ENCODE data around the gene GALNT4. TPM values are rescaled to one million over a fixed set of nuclear protein-coding genes. Genes with fewer than 3 reads are reported as not detected.

The GALNT4 gene
- total and polyA plus RNA-seq, 9 of the 15 experiments (the other 6 are each of a cell fraction or from before 2014, with no cell fraction given) = 1.2 to 4.6 (median 3.4) TPM

- Histone ChIP-seq H4K20me1 (replicated peaks; ENCODE audit: control insufficient read depth, insufficient read depth, low read length) (no peaks in the 10 kb centered on the region), H3K4me2 (ENCODE audit: insufficient read depth, low read length) (no peak overlapping the region), H3K4me1 (replicated peaks in 1 of 2; ENCODE audit: control insufficient read depth in 2 of 2, insufficient read depth in 2 of 2, low read length in 2 of 2) (peaks cover 0 to 34% of the 10 kb centered on the region in 2 experiments; a peak in 4 of 5 replicates), H3K9me1 (ENCODE audit: control insufficient read depth, insufficient read depth, low read length) (no peaks in the 10 kb centered on the region), H2AFZ (ENCODE audit: low read depth, low read length) (no peak overlapping the region), H3K4me3 (no peak overlapping the region), H3K9me3 (replicated peaks; ENCODE audit: control insufficient read depth, insufficient read depth, low read depth, low read length) (no peaks in the 10 kb centered on the region), H3K9ac (ENCODE audit: insufficient read depth in 1 of 2, low read depth in 2 of 2, low read length in 2 of 2) (no peak overlapping the region), H3K27ac (ENCODE audit: extremely low read depth, low read depth, low read length) (no peak overlapping the region), H3K36me3 (ENCODE audit: control insufficient read depth, insufficient read depth, low read length) (no peaks in the 10 kb centered on the region; the same call in 2 of the 3 replicates), H3K79me2 (ENCODE audit: control insufficient read depth, insufficient read depth, low read length) (no peaks in the 10 kb centered on the region), H3K27me3 (ENCODE audit: control insufficient read depth in 2 of 2, insufficient read depth in 2 of 2, low read length in 2 of 2) (no peaks in the 10 kb centered on the region)
- no TSS peak for BruUV-seq (replicated peaks)
- ChIA-PET POLR2A (no interaction called here), CTCF (ENCODE audit: low intra/inter-chr PET ratio) (no interaction called here)
- intact Hi-C loops (cut with micrococcal nuclease) = no loop called here
- no peak for ATAC-seq
- no peak for DNase-seq (ENCODE audit: extremely low read depth in 1 of 4, low spot score in 3 of 4)
- WGBS (ENCODE audit: insufficient coverage, low coverage, missing lambda C conversion rate) = 74% methylated on average over 4 of the region's 4 CpGs
- no peak for FAIRE-seq
- TF ChIP-seq EWSR1 (IDR thresholded peaks at IDR 0.05; ENCODE audit: borderline replicate concordance, low read depth, partially characterized antibody) (no peak), TCF7L2 (IDR thresholded peaks at IDR 0.05; ENCODE audit: low read depth, low read length) (no peak), PRDM10 (IDR thresholded peaks at IDR 0.05; ENCODE audit: partially characterized antibody) (peak; percentile 35), MXD1 (CRISPR knock-in tag; IDR thresholded peaks at IDR 0.05; ENCODE audit: borderline replicate concordance, poor library complexity, severe bottlenecking) (no peak), ZNF324 (CRISPR knock-in tag; IDR thresholded peaks at IDR 0.05) (no peak)
- in situ Hi-C loops (cut with MboI) = no loop called here
Measured at GRCh38 chr12:89571491-89572195, 47.0 kb upstream of the GALNT4 start.
